ENCODE data around the gene CRISPLD2.

DNA sequence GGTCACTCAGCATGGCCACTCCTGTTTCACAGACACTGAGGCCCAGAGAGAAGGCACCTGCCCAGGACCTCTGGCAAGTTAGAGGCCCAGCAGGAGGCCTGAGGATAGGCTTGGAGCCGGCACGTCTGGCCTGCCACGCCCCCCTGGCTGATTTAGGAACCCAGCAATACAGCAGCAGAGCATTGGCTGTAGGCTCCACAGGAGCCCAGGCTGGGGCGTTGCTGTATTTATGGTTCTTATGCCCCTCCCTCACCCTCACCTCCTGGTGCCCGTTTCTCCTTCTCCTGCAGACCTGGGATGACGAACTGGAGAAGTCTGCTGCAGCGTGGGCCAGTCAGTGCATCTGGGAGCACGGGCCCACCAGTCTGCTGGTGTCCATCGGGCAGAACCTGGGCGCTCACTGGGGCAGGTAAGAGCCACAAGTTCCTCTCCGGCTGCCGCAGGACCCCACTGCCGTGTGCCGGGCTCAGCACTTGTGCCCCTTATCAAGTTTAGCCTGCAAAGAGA lies 25.8 kb downstream of the CRISPLD2 start:
- TF ChIP-seq, protein P1, sequence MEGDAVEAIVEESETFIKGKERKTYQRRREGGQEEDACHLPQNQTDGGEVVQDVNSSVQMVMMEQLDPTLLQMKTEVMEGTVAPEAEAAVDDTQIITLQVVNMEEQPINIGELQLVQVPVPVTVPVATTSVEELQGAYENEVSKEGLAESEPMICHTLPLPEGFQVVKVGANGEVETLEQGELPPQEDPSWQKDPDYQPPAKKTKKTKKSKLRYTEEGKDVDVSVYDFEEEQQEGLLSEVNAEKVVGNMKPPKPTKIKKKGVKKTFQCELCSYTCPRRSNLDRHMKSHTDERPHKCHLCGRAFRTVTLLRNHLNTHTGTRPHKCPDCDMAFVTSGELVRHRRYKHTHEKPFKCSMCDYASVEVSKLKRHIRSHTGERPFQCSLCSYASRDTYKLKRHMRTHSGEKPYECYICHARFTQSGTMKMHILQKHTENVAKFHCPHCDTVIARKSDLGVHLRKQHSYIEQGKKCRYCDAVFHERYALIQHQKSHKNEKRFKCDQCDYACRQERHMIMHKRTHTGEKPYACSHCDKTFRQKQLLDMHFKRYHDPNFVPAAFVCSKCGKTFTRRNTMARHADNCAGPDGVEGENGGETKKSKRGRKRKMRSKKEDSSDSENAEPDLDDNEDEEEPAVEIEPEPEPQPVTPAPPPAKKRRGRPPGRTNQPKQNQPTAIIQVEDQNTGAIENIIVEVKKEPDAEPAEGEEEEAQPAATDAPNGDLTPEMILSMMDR (conservative IDR thresholded peaks at IDR 0.05; ENCODE audit: low read length) = no peak
- no peak for TF ChIP-seq EZH2phosphoT487 (IDR thresholded peaks at IDR 0.05; ENCODE audit: borderline replicate concordance, low read depth, low read length)

Data from OCI-LY7 (cell line).